Measurements from ENCODE around the gene CD22. TPM values are rescaled to one million over a fixed set of nuclear protein-coding genes. Genes with fewer than 3 reads are reported as not detected.

The CD22 gene
- total RNA-seq, 1 donor = 50.4 TPM

DNA sequence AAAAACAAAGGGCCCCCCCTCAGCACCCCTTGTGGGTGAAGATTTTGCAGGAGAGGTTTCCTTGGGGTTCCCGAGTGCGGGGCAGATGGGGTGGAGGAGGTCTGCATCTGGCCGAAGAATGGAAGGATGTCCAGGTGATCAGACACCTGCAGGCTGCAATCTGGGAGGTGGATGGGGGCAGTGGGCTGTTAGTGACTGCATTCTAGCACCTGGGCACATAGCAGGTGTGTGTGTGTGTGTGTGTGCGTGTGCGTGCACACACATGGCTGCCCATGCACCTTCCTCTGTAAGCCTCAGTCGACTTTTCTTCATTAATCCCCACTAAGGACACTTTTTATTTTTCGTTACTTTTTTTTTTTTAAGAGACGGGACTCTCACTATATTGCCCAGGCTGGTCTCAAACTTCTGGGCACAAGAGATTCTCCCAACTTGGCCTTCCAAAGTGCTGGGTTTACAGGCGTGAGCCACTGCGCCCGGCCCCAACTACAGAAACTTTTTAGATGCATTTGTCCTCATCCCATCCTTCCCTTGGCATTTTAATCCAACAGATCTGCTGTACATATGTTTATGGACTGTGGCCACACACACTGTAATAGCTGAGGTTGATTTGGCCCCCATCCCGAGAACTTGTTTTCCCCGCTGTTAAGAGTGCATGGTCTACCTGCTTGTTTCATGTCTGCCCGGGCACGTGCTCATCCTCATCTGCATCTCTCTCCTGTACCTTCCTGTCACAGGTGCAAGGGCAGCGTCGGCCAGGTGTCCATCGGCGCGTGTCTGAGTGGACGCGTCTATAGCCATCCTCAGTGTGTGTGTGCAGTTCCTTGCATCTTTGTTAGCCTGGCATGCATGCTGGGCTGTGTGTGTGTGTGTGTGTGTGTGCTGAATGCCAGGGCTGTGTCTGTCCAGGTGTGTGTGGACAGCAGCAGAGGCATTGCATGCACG is 36.3 kb upstream of the CD22 start:
- no peaks in the 10 kb centered on the region for H3K27me3 ChIP-seq (ENCODE audit: insufficient read depth, low read length)
- no peaks in the 10 kb centered on the region for H3K9me3 ChIP-seq (ENCODE audit: low read depth, low read length)
- peaks cover 19% of the 10 kb centered on the region for H3K4me1 ChIP-seq (ENCODE audit: insufficient read depth, low read length)
- H3K4me3 ChIP-seq (ENCODE audit: low read length) = no peak overlapping the region

DNA sequence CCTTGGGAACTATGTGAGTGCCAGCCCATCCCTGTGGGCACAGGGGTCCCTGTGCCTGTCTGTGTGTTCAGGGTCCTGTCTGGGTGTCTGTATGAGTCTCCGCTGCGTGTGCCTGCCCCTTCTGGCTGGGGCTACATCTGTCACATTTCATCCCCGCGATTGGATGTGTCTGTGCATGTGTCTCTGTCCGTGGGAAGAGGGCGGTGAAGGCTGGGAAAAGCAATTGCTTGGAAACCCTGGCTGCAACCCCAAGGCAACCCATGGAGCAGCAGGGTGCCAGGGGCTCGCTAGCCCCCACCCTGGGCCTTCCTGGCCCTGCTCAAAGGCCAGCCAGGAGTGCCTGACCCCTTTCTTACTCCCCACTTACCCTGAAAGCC is 35.6 kb upstream of the CD22 start:
- Histone ChIP-seq H3K4me3 (ENCODE audit: low read length) (no peak overlapping the region), H3K4me1 (ENCODE audit: insufficient read depth, low read length) (peaks cover 19% of the 10 kb centered on the region), H3K9me3 (ENCODE audit: low read depth, low read length) (no peaks in the 10 kb centered on the region), H3K27me3 (ENCODE audit: insufficient read depth, low read length) (no peaks in the 10 kb centered on the region)

DNA sequence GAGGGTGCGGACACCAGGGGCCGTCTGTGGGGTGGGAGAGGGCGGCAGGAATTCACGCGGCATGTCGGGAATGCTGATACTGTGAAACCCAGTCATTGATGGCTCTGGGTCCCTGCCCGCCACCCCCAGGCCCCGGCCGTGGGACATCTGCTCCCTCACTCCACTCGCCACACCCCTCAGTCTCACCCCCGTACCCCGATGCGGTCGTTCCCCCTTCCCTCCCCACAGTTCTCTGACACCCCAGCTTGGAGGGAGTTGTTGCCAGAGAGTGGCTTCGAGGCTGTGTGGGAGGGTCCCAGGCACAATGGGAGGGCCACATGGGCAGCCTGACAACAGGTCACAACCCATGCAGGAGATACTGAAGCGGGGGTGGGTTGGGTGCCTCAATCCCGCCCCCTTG is 35.2 kb upstream of the CD22 start:
- peaks cover 19% of the 10 kb centered on the region for H3K4me1 ChIP-seq (ENCODE audit: insufficient read depth, low read length)
- no peak overlapping the region for H3K4me3 ChIP-seq (ENCODE audit: low read length)
- no peaks in the 10 kb centered on the region for H3K9me3 ChIP-seq (ENCODE audit: low read depth, low read length)
- no peaks in the 10 kb centered on the region for H3K27me3 ChIP-seq (ENCODE audit: insufficient read depth, low read length)

DNA sequence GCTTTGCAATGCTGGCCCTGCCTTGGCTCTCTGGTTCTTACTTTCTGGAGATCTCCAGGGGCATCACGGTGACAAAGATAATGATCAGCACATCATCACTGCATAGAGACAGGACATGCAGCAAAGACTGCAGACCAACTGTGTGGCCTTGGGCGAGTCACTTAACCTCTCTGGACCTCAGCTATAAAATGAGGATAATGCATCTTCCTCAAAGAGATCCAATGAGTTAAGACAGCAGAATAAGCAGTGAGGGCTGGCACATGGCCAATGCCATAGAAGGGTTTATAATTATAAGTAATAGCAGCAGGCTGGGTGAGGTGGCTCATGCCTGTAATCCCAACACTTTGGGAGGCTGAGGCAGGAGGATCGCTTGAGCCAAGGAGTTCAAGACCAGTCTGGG is 34.7 kb upstream of the CD22 start:
- Histone ChIP-seq H3K27me3 (ENCODE audit: insufficient read depth, low read length) (no peaks in the 10 kb centered on the region), H3K9me3 (ENCODE audit: low read depth, low read length) (no peaks in the 10 kb centered on the region), H3K4me1 (ENCODE audit: insufficient read depth, low read length) (peaks cover 19% of the 10 kb centered on the region), H3K4me3 (ENCODE audit: low read length) (no peak overlapping the region)

DNA sequence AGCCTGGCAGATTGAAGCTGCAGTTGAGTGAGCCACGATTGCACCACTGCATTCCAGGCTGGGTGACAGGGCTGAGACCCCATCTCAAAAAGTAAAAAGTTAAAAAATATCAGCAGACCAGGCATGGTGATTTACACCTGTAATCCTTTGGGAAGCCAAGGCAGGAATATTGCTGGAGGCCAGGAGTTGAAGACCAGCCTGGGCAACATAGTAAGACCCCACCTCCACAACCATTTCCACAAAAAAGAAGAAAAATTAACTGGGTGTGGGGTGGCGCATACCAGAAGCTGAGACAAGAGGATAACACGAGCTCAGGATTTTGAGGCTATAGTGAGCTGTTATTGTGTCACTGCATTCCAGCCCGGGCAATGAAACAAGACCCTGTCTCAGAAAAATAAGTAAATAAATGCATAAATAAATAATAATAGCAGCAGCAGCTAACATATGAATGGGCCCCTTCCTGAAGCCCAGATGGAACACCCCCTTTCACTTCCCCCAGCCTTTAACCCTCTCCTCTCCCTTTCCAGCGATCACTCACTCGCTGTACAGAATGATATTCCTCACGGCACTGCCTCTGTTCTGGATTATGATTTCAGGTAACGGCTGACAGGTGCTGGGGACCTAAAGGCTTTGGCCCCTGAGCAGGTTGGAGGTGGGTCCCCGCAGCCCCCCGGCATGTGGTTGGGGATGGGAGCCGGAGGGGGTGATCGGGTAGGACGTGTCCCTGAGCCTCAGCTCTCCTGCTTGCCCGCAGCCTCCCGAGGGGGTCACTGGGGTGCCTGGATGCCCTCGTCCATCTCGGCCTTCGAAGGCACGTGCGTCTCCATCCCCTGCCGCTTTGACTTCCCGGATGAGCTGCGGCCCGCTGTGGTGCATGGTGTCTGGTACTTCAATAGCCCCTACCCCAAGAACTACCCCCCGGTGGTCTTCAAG is 33.9 kb upstream of the CD22 start:
- Histone ChIP-seq H3K27me3 (ENCODE audit: insufficient read depth, low read length) (no peaks in the 10 kb centered on the region), H3K4me1 (ENCODE audit: insufficient read depth, low read length) (peaks cover 19% of the 10 kb centered on the region), H3K4me3 (ENCODE audit: low read length) (no peak overlapping the region), H3K9me3 (ENCODE audit: low read depth, low read length) (no peaks in the 10 kb centered on the region)

DNA sequence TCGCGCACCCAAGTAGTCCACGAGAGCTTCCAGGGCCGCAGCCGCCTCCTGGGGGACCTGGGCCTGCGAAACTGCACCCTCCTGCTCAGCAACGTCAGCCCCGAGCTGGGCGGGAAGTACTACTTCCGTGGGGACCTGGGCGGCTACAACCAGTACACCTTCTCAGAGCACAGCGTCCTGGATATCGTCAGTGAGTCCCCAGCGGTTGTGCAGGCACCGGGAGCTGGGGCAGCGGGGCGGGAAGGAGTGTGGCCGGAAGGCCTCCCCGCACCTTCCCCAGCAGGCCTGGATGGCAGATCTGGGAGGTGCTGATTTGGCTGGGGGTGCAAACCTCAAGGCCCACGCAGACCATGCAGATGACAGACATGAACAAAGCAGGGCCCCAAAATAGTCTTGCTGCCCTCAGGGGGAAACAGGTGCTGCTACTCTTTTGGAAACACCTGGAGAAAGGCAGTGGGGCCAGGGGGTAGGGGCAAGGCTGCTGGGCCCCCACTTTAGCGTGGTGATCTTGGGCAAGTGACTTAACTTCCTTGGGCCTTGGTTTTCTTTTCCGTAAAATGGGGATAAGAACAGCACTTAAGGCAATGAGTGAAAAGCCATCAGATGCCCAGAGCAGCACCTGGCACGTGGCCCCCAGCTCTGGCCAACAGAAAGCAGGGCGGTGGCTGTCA is 33.1 kb upstream of the CD22 start:
- Histone ChIP-seq H3K9me3 (ENCODE audit: low read depth, low read length) (no peaks in the 10 kb centered on the region), H3K4me3 (ENCODE audit: low read length) (no peak overlapping the region), H3K4me1 (ENCODE audit: insufficient read depth, low read length) (peaks cover 19% of the 10 kb centered on the region), H3K27me3 (ENCODE audit: insufficient read depth, low read length) (no peaks in the 10 kb centered on the region)

DNA sequence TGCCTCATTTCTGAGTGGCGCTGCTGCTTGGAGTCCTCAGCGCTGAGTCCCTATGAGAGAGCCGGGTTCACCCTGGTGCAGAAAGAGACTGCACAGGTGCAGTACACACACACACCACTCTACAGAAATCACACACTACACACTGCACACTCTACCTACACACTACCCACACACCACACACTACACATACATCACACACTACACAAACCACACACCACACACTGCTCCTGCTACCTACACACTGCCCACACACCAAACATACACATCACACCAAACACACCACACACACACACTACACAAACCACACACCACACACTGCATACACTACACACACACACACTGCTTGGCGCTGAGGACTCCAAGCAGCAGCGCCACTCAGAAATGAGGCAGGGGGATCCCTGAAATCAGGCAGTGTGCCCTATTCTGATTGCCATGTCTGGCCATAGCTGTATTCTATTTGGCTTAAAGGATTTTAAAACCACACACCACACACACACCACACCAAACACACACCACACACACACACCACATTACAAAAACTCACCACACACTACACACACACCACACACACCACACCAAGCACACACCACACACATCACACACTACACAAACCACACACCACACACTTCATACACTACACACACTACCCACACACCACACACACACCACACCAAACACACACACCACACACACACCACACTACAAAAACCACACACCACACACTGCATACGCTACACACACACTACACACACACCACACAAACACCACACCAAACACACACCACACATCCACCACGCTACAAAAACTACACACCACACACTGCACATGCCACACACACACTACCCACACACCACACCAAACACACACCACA is 32.1 kb upstream of the CD22 start:
- H3K9me3 ChIP-seq (ENCODE audit: low read depth, low read length) = no peaks in the 10 kb centered on the region
- no peaks in the 10 kb centered on the region for H3K27me3 ChIP-seq (ENCODE audit: insufficient read depth, low read length)
- H3K4me1 ChIP-seq (ENCODE audit: insufficient read depth, low read length) = peaks cover 19% of the 10 kb centered on the region
- no peak overlapping the region for H3K4me3 ChIP-seq (ENCODE audit: low read length)

DNA sequence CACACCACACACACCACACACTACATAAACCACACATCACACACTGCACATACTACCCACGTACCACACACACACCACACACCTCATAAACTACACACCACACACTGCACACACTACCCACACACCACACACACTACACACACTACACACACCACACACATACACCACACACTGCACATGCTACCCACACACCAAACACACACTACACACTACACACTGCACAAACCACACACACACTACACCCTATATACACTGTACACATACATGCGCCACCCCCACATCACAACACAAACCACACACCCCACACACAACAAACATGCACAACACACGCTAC is 31.5 kb upstream of the CD22 start:
- H3K4me3 ChIP-seq (ENCODE audit: low read length) = no peak overlapping the region
- H3K27me3 ChIP-seq (ENCODE audit: insufficient read depth, low read length) = no peaks in the 10 kb centered on the region
- no peaks in the 10 kb centered on the region for H3K9me3 ChIP-seq (ENCODE audit: low read depth, low read length)
- H3K4me1 ChIP-seq (ENCODE audit: insufficient read depth, low read length) = peaks cover 19% of the 10 kb centered on the region

DNA sequence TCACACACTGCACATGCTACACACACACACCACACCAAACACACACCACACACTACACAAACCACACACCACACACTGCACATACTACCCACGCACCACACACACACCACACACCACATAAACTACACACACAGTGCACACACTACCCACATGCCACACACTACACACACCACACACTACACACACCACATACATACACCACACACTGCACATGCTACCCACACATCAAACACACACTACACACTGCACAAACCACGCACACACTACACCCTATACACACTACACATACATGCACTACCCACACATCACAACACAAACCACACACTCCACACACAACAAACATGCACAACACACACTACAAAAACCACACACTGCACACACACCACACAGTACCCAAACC is 31.1 kb upstream of the CD22 start:
- H3K4me3 ChIP-seq (ENCODE audit: low read length) = no peak overlapping the region
- no peaks in the 10 kb centered on the region for H3K9me3 ChIP-seq (ENCODE audit: low read depth, low read length)
- peaks cover 19% of the 10 kb centered on the region for H3K4me1 ChIP-seq (ENCODE audit: insufficient read depth, low read length)
- H3K27me3 ChIP-seq (ENCODE audit: insufficient read depth, low read length) = no peaks in the 10 kb centered on the region

DNA sequence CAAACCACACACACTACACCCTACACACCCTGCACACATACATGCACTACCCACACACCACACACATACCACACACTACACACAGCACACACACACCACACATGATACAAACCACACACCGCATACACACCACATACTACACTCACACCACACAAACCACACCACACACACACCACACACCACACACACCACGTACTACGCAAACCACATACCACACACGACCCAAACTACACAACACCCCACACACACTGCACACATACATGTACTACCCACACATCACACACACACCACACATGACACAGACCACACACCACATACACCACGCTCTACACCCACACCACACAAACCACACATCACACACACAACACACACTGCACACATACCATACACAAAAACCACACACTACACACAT is 30.4 kb upstream of the CD22 start:
- Histone ChIP-seq H3K4me3 (ENCODE audit: low read length) (no peak overlapping the region), H3K9me3 (ENCODE audit: low read depth, low read length) (no peaks in the 10 kb centered on the region), H3K4me1 (ENCODE audit: insufficient read depth, low read length) (peaks cover 19% of the 10 kb centered on the region), H3K27me3 (ENCODE audit: insufficient read depth, low read length) (no peaks in the 10 kb centered on the region)

DNA sequence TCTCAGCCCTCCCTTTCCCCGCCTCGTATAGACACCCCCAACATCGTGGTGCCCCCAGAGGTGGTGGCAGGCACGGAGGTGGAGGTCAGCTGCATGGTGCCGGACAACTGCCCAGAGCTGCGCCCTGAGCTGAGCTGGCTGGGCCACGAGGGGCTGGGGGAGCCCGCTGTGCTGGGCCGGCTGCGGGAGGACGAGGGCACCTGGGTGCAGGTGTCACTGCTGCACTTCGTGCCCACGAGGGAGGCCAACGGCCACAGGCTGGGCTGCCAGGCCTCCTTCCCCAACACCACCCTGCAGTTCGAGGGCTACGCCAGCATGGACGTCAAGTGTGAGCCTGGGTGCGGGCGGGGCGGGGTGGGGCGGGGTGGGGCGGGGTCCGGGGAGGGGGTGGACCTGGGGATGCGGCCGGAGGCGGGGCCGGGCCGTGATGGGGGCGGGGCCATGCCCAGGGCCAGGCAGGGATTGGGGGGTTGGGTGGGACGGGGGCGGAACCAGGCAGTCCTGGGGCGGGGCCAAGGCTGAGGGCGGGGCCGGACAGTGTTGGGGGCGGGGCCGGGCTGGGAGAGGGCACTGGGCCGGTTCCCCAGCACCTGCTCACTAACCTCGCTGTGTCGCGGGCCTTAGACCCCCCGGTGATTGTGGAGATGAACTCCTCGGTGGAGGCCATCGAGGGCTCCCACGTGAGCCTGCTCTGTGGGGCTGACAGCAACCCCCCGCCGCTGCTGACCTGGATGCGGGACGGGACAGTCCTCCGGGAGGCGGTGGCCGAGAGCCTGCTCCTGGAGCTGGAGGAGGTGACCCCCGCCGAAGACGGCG is 29.3 kb upstream of the CD22 start:
- Histone ChIP-seq H3K27me3 (ENCODE audit: insufficient read depth, low read length) (no peaks in the 10 kb centered on the region), H3K9me3 (ENCODE audit: low read depth, low read length) (no peaks in the 10 kb centered on the region), H3K4me3 (ENCODE audit: low read length) (no peak overlapping the region), H3K4me1 (ENCODE audit: insufficient read depth, low read length) (peaks cover 19% of the 10 kb centered on the region)

DNA sequence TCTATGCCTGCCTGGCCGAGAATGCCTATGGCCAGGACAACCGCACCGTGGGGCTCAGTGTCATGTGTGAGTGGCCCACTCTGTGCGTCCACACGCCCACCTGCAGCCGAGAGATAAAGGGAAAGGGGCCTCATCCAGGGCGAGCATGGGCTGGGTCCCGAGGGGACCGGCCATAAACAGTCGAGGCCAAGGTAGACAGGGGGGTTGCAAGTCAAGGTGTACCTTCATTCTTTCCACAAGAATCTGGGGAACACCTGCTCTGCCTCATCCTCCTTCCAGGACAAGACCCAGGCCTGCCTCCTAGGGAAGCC is 28.7 kb upstream of the CD22 start:
- H3K4me3 ChIP-seq (ENCODE audit: low read length) = no peak overlapping the region

DNA sequence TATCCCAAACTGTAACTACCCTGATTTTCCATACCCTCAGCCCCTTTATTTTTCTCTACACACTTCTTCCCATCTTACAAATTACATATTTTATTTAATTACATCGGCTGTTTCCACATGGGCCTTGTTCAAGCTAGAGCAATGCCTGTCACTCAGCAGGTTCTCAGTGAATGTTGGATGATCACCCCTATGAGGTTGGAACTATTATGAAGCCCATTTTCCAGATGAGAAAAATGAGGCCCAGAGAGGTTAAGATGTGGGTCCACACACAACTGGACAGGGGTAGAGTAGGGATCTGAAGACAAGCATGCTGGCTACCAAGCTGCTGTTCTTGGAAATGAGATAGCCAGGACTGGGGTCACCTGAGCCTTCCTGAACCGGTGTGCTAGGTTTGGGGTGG is 27.0 kb upstream of the CD22 start:
- H3K4me1 ChIP-seq (ENCODE audit: insufficient read depth, low read length) = peaks cover 20% of the 10 kb centered on the region
- no peaks in the 10 kb centered on the region for H3K9me3 ChIP-seq (ENCODE audit: low read depth, low read length)
- H3K4me3 ChIP-seq (ENCODE audit: low read length) = no peak overlapping the region
- H3K27me3 ChIP-seq (ENCODE audit: insufficient read depth, low read length) = no peaks in the 10 kb centered on the region

More for the DNA sequence above, 28.7 kb upstream of the CD22 start:
- H3K4me1 ChIP-seq (ENCODE audit: insufficient read depth, low read length) = peaks cover 21% of the 10 kb centered on the region
- no peaks in the 10 kb centered on the region for H3K27me3 ChIP-seq (ENCODE audit: insufficient read depth, low read length)
- H3K9me3 ChIP-seq (ENCODE audit: low read depth, low read length) = no peaks in the 10 kb centered on the region

DNA sequence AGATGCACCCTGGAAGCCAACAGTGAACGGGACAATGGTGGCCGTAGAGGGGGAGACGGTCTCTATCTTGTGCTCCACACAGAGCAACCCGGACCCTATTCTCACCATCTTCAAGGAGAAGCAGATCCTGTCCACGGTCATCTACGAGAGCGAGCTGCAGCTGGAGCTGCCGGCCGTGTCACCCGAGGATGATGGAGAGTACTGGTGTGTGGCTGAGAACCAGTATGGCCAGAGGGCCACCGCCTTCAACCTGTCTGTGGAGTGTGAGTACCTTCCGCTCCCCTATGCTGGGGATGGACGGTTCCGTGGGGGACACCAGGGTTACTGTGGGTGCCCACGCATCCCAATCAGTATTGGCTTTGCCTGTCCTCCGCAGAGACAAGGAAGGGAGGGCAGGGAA is 26.5 kb upstream of the CD22 start:
- H3K9me3 ChIP-seq (ENCODE audit: low read depth, low read length) = no peaks in the 10 kb centered on the region
- no peaks in the 10 kb centered on the region for H3K27me3 ChIP-seq (ENCODE audit: insufficient read depth, low read length)
- no peak overlapping the region for H3K4me3 ChIP-seq (ENCODE audit: low read length)
- H3K4me1 ChIP-seq (ENCODE audit: insufficient read depth, low read length) = peaks cover 20% of the 10 kb centered on the region

Measured in mononuclear cell (primary cell).